ENCODE measurements around the gene S100A13.
"Not testable (repeated sequence)": the region's sequence is repeated elsewhere in the genome, so short reads cannot be mapped to it uniquely, and the experiment has no call there.

S100A13 gene

DNA sequence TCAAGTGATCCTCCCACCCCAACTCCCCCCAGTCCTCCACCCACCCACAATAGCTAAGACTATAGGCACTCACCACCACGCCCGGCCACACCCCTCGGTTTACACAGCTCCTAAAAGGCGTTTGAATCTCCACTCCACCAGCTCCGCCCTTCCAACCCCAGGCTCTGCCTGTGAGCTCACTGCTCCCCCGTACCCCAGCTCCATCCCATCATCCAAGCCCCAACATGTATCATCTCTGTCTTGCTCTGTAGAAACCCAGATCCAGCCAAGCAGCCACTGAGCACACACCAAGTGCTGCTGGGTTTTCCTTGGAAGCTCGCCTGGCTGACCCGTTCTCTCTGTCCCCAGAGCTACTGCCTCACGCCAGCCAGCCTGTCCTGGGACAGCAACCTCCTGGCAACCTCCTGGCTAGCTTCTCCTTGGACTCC lies 49.7 kb downstream of the S100A13 start:
- TF ChIP-seq, protein P1, sequence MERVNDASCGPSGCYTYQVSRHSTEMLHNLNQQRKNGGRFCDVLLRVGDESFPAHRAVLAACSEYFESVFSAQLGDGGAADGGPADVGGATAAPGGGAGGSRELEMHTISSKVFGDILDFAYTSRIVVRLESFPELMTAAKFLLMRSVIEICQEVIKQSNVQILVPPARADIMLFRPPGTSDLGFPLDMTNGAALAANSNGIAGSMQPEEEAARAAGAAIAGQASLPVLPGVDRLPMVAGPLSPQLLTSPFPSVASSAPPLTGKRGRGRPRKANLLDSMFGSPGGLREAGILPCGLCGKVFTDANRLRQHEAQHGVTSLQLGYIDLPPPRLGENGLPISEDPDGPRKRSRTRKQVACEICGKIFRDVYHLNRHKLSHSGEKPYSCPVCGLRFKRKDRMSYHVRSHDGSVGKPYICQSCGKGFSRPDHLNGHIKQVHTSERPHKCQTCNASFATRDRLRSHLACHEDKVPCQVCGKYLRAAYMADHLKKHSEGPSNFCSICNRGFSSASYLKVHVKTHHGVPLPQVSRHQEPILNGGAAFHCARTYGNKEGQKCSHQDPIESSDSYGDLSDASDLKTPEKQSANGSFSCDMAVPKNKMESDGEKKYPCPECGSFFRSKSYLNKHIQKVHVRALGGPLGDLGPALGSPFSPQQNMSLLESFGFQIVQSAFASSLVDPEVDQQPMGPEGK (CRISPR knock-in tag; IDR thresholded peaks at IDR 0.05; ENCODE audit: borderline replicate concordance), result no peak
- TF ChIP-seq GLIS3 (CRISPR knock-in tag; IDR thresholded peaks at IDR 0.05) (no peak), ZNF8 (CRISPR knock-in tag; IDR thresholded peaks at IDR 0.05) (no peak), RARB (CRISPR knock-in tag; IDR thresholded peaks at IDR 0.05) (no peak), ZFP3 (CRISPR knock-in tag; IDR thresholded peaks at IDR 0.05) (no peak), CSDC2 (CRISPR knock-in tag; IDR thresholded peaks at IDR 0.05) (no peak), PPARA (CRISPR knock-in tag; IDR thresholded peaks at IDR 0.05; ENCODE audit: borderline replicate concordance) (no peak), ARNTL (CRISPR knock-in tag; IDR thresholded peaks at IDR 0.05; ENCODE audit: borderline replicate concordance, low read depth) (no peak)
- TF ChIP-seq, protein P2, sequence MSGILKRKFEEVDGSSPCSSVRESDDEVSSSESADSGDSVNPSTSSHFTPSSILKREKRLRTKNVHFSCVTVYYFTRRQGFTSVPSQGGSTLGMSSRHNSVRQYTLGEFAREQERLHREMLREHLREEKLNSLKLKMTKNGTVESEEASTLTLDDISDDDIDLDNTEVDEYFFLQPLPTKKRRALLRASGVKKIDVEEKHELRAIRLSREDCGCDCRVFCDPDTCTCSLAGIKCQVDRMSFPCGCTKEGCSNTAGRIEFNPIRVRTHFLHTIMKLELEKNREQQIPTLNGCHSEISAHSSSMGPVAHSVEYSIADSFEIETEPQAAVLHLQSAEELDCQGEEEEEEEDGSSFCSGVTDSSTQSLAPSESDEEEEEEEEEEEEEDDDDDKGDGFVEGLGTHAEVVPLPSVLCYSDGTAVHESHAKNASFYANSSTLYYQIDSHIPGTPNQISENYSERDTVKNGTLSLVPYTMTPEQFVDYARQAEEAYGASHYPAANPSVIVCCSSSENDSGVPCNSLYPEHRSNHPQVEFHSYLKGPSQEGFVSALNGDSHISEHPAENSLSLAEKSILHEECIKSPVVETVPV (CRISPR knock-in tag; IDR thresholded peaks at IDR 0.05), result no peak
- ATAC-seq, result no peak

DNA sequence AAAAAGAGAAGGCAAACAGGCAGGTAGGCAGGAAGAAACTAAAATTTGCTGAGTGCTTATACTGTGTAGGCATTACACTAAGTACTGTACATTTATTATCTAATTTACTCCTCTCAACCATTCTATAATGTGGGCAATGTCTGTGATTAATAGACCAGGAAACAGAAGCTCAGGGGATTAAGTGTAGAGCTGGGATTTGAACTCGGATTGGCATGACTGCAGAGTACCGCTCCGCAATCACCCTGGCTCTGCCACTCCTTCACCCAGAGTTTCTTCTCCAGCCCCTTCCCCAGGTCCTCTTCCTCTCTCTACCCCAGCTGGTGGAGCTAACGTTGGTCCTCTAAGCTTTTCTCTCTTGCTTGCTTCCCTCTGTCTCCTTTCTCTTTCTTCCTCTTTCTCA lies 50.2 kb downstream of the S100A13 start:
- no peak for TF ChIP-seq ESRRG (CRISPR knock-in tag; IDR thresholded peaks at IDR 0.05)
- TF ChIP-seq RARB (CRISPR knock-in tag; IDR thresholded peaks at IDR 0.05), result no peak
- no peak for TF ChIP-seq TOX (CRISPR knock-in tag; IDR thresholded peaks at IDR 0.05; ENCODE audit: borderline replicate concordance)
- TF ChIP-seq, protein P3, sequence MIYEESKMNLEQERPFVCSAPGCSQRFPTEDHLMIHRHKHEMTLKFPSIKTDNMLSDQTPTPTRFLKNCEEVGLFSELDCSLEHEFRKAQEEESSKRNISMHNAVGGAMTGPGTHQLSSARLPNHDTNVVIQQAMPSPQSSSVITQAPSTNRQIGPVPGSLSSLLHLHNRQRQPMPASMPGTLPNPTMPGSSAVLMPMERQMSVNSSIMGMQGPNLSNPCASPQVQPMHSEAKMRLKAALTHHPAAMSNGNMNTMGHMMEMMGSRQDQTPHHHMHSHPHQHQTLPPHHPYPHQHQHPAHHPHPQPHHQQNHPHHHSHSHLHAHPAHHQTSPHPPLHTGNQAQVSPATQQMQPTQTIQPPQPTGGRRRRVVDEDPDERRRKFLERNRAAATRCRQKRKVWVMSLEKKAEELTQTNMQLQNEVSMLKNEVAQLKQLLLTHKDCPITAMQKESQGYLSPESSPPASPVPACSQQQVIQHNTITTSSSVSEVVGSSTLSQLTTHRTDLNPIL (CRISPR knock-in tag; IDR thresholded peaks at IDR 0.05; ENCODE audit: low read depth), result no peak
- ATAC-seq, result no peak

DNA sequence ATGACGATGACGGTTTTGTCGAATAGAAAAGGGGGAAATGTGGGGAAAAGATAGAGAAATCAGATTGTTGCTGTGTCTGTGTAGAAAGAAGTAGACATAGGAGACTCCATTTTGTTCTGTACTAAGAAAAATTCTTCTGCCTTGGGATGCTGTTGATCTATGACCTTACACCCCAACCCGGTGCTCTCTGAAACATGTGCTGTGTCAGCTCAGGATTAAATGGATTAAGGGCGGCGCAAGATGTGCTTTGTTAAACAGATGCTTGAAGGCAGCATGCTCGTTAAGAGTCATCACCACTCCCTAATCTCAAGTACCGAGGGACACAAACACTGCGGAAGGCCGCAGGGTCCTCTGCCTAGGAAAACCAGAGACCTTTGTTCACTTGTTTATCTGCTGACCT lies 51.8 kb downstream of the S100A13 start:
- ATAC-seq, result not testable (repeated sequence)

DNA sequence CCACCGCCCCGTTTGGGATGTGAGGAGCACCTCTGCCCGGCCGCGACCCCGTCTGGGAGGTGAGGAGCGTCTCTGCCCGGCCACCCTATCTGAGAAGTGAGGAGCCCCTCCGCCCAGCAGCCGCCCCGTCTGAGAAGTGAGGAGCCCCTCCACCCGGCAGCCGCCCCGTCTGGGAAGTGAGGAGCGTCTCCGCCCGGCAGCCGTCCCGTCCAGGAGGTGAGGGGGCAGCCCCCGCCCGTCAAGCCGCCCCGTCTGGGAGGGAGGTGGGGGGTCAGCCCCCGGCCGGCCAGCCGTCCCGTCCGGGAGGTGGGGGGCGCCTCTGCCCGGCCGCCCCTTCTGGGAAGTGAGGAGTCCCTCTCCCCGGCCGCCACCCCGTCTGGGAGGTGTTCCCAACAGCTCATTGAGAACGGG lies 52.2 kb downstream of the S100A13 start:
- ATAC-seq, result not testable (repeated sequence)

DNA sequence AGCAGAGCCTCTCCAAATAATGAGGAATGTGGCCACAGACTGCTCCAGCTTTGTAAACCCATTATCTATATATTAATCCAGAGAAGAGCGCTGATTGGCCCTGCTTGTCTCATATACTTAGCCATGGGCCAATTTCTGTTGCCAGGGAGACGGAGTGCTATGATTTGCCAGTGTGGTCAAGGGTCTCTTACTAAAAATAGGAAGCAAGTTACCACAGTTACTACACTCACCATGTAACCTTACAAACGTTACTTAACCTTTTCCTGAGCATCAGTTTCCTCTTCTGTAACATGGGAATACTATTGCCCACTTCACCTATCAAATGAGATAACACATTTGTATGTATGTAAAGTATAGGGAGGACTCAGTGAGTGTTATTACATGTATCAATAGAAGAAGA lies 54.0 kb downstream of the S100A13 start:
- no peak for ATAC-seq
- TF ChIP-seq ZNF8 (CRISPR knock-in tag; IDR thresholded peaks at IDR 0.05), result no peak
- TF ChIP-seq, protein P4, sequence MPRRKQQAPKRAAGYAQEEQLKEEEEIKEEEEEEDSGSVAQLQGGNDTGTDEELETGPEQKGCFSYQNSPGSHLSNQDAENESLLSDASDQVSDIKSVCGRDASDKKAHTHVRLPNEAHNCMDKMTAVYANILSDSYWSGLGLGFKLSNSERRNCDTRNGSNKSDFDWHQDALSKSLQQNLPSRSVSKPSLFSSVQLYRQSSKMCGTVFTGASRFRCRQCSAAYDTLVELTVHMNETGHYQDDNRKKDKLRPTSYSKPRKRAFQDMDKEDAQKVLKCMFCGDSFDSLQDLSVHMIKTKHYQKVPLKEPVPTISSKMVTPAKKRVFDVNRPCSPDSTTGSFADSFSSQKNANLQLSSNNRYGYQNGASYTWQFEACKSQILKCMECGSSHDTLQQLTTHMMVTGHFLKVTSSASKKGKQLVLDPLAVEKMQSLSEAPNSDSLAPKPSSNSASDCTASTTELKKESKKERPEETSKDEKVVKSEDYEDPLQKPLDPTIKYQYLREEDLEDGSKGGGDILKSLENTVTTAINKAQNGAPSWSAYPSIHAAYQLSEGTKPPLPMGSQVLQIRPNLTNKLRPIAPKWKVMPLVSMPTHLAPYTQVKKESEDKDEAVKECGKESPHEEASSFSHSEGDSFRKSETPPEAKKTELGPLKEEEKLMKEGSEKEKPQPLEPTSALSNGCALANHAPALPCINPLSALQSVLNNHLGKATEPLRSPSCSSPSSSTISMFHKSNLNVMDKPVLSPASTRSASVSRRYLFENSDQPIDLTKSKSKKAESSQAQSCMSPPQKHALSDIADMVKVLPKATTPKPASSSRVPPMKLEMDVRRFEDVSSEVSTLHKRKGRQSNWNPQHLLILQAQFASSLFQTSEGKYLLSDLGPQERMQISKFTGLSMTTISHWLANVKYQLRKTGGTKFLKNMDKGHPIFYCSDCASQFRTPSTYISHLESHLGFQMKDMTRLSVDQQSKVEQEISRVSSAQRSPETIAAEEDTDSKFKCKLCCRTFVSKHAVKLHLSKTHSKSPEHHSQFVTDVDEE (CRISPR knock-in tag; IDR thresholded peaks at IDR 0.05), result no peak
- TF ChIP-seq ISL1 (CRISPR knock-in tag; IDR thresholded peaks at IDR 0.05), result no peak
- TF ChIP-seq ARNTL (CRISPR knock-in tag; IDR thresholded peaks at IDR 0.05; ENCODE audit: borderline replicate concordance, low read depth), result no peak
- TF ChIP-seq ESRRG (CRISPR knock-in tag; IDR thresholded peaks at IDR 0.05), result no peak
- TF ChIP-seq SNAI2 (CRISPR knock-in tag; IDR thresholded peaks at IDR 0.05), result no peak
- TF ChIP-seq ZNF565 (CRISPR knock-in tag; conservative IDR thresholded peaks at IDR 0.05; ENCODE audit: low read depth), result no peak
- no peak for TF ChIP-seq RARB (CRISPR knock-in tag; IDR thresholded peaks at IDR 0.05)
- no peak for TF ChIP-seq ZFP3 (CRISPR knock-in tag; IDR thresholded peaks at IDR 0.05)
- TF ChIP-seq OSR1 (CRISPR knock-in tag; IDR thresholded peaks at IDR 0.05), result no peak
- TF ChIP-seq ZFP30 (CRISPR knock-in tag; IDR thresholded peaks at IDR 0.05), result no peak
- TF ChIP-seq PPARA (CRISPR knock-in tag; IDR thresholded peaks at IDR 0.05; ENCODE audit: borderline replicate concordance), result no peak
- TF ChIP-seq, protein P2 (CRISPR knock-in tag; IDR thresholded peaks at IDR 0.05), result no peak
- TF ChIP-seq, protein P3 (CRISPR knock-in tag; IDR thresholded peaks at IDR 0.05; ENCODE audit: low read depth), result no peak
- TF ChIP-seq, protein P5, sequence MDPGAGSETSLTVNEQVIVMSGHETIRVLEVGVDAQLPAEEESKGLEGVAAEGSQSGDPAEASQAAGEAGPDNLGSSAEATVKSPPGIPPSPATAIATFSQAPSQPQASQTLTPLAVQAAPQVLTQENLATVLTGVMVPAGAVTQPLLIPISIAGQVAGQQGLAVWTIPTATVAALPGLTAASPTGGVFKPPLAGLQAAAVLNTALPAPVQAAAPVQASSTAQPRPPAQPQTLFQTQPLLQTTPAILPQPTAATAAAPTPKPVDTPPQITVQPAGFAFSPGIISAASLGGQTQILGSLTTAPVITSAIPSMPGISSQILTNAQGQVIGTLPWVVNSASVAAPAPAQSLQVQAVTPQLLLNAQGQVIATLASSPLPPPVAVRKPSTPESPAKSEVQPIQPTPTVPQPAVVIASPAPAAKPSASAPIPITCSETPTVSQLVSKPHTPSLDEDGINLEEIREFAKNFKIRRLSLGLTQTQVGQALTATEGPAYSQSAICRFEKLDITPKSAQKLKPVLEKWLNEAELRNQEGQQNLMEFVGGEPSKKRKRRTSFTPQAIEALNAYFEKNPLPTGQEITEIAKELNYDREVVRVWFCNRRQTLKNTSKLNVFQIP (CRISPR knock-in tag; IDR thresholded peaks at IDR 0.05; ENCODE audit: borderline replicate concordance, low read depth), result no peak
- no peak for TF ChIP-seq GLIS3 (CRISPR knock-in tag; IDR thresholded peaks at IDR 0.05)
- TF ChIP-seq CSDC2 (CRISPR knock-in tag; IDR thresholded peaks at IDR 0.05), result no peak
- no peak for TF ChIP-seq TCF4 (CRISPR knock-in tag; IDR thresholded peaks at IDR 0.05; ENCODE audit: borderline replicate concordance)
- no peak for TF ChIP-seq BACH2 (CRISPR knock-in tag; IDR thresholded peaks at IDR 0.05; ENCODE audit: borderline replicate concordance)
